ENCODE results near the gene FANCE.

GRCh38 chr6:35470663-35471120, 18.6 kb downstream of the FANCE start:
- TF ChIP-seq SIN3A (IDR thresholded peaks at IDR 0.05; ENCODE audit: low read depth) = no peak
- TF ChIP-seq CTCF (IDR thresholded peaks at IDR 0.05 in 2 of 3, conservative IDR thresholded peaks at IDR 0.05 in 1 of 3; ENCODE audit: borderline replicate concordance in 1 of 3, insufficient read depth in 1 of 3, low read depth in 2 of 3, low read length in 2 of 3) = no peak
- TF ChIP-seq ZNF274 (IDR thresholded peaks at IDR 0.05; ENCODE audit: low read depth, low read length) = no peak
- peak; percentile 36; the same call in 1 of the 2 replicates for TF ChIP-seq POLR2AphosphoS5 (IDR thresholded peaks at IDR 0.05; ENCODE audit: low read depth, low read length)
- no peak for TF ChIP-seq YY1 (IDR thresholded peaks at IDR 0.05; ENCODE audit: extremely low read depth, insufficient replicate concordance, low read depth, low read length)
- no peak for TF ChIP-seq TCF7L2 (IDR thresholded peaks at IDR 0.05; ENCODE audit: borderline replicate concordance, extremely low read depth, insufficient read depth, insufficient read length)
- TF ChIP-seq FOSL1 (IDR thresholded peaks at IDR 0.05; ENCODE audit: low read depth) = no peak
- TF ChIP-seq POLR2A (IDR thresholded peaks at IDR 0.05; ENCODE audit: borderline replicate concordance, extremely low read depth, insufficient read depth, insufficient read length) = no peak
- no peak for TF ChIP-seq EZH2 (IDR thresholded peaks at IDR 0.05)
- TF ChIP-seq CBX3 (IDR thresholded peaks at IDR 0.05; ENCODE audit: low read depth) = no peak
- no peak for TF ChIP-seq REST (IDR thresholded peaks at IDR 0.05; ENCODE audit: low read depth)
- TF ChIP-seq MAX (IDR thresholded peaks at IDR 0.05) = no peak
- no peak for TF ChIP-seq ZBTB33 (IDR thresholded peaks at IDR 0.05; ENCODE audit: extremely low read depth, insufficient replicate concordance, low read length)
- no peak for TF ChIP-seq CEBPB (IDR thresholded peaks at IDR 0.05; ENCODE audit: low read depth)

Data from HCT116 (cell line).